ENCODE data around the gene NUDC.
"Not testable (repeated sequence)": the region's sequence is repeated elsewhere in the genome, so short reads cannot be mapped to it uniquely, and the experiment has no call there.

NUDC gene

DNA sequence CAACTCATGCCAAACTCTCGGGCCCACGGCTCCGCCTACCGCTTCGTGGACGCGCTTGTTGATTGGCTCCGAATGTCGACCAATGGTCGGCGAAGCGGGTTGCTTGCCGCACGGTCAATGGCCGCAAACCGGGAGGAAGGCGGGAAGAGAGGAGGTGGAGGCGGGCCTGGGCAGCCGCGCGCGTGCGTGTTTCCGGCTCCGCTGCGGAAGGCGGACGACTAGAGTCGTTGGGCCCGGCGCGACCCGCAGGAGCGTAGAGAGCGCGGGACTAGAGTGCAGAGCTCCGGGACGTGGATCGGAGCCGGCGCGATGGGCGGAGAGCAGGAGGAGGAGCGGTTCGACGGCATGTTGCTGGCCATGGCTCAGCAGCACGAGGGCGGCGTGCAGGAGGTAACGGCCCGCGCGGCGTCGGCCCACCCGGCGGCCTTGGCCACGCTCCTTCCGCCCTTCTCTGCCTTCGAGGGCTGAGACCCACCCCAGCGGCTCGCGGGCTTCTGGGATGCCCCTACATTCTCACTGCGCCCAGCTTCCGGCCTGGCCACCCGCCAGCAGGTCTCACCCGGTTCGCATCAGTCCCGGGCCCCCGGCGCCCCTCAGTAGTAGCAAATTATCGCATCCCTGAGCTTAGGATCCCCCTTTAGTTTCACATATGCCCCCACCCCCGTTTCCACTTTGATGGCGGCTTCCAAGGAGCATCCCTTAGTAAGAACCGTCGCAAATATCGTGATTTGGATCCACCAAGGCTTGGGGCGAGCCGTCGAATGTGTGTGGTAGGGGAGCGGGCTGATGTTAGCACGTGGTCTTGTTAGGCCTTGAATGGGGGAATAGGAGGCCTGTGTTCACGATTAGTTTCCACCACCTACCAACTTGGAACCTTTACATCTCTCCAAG, at the start of gene NUDC:
TSS of gene NUDC (plus strand) at position 204 of the 891 bp plus-strand sequence. CDS start at position 310, 106 bp downstream.
- peak; percentile 97 for DNase-seq (ENCODE audit: low spot score)

DNA sequence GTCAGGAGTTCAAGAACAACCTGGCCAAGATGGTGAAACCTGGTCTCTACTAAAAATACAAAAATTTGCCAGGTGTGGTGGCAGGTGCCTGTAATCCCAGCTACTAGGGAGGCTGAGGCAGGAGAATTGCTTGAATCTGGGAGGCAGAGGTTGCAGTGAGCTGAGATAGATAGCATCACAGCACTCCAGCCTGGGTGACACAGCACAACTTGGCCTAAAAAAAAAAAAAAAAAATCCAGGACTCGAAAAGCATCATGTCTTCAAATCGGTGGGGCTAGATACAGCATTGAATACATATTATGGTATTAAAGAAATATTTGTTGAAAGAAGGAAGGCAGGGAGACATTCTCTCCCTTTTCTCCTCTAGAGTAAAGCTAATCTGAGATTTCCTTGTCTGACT, 48.4 kb upstream of the NUDC start:
- not testable (repeated sequence) for DNase-seq (ENCODE audit: low spot score)

- no peak for DNase-seq (ENCODE audit: low spot score)
These were observed 46.6 kb upstream of the NUDC start for GRCh38 chr1:26874896-26875295.

DNA sequence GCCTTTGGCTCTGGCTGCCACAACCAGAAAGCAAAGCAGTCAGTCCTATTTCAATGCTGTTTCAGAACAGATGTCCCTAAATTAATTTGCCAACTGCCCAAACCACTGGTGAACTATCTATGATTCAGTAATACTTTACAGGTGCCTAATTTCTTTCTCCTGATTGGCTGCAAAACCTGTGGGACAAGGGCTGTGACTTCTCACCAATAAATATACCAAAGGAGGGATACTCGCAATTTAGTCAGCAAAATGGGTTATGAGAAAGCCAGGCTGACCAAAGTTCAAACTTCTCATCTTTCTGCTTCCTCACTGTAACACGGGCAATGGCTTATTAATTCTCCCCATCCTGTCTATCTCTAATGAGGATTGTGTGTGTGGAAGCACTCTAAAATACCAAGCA, 44.2 kb upstream of the NUDC start:
- DNase-seq (ENCODE audit: low spot score): no peak

- DNase-seq (ENCODE audit: low spot score): no peak
These were observed 41.8 kb upstream of the NUDC start for GRCh38 chr1:26879793-26880192.

GRCh38 chr1:26881611-26882010, 39.9 kb upstream of the NUDC start:
- DNase-seq (ENCODE audit: low spot score): not testable (repeated sequence)

- no peak for DNase-seq (ENCODE audit: low spot score)
These were observed 38.7 kb upstream of the NUDC start for GRCh38 chr1:26882696-26883463.

DNA sequence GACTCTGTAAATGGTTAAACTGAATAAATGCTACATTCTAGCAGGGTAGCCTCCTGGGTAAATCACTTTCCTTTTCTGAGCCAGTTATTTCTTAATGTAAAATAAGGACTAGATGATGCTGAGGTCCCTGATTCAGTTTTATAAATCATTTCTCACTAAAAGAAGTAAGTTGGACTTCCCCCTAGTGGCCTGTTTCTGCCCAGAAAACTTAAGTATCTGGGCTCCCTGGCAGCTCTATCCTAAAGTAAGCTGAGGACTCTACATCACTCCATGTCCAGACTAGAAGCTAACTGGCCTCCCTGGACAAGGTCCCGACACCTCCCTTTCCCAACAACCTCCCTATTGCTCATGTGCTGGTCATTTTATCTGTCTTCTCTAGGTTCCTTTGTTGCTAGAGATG, 34.4 kb upstream of the NUDC start:
- DNase-seq (ENCODE audit: low spot score): peak; percentile 42

DNA sequence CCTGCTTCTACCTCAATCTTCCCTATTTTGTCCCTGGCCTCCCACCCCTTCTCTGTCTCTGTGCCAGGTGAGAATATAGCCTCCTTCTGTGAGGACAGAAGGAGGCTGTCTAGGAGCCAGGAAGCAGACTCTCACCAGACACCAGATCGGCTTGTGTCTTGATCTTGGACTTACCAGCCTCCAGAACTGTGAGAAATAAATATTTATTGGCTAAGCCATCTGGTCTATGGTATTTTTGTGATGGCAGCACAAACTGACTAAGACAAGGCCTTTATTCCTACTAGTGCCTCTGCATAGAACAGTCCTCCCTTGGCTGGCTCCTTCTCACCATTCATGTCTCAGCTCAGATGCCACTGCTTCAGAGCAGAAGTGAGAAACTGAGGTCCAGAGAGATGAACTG, 33.3 kb upstream of the NUDC start:
- DNase-seq (ENCODE audit: low spot score): no peak

DNA sequence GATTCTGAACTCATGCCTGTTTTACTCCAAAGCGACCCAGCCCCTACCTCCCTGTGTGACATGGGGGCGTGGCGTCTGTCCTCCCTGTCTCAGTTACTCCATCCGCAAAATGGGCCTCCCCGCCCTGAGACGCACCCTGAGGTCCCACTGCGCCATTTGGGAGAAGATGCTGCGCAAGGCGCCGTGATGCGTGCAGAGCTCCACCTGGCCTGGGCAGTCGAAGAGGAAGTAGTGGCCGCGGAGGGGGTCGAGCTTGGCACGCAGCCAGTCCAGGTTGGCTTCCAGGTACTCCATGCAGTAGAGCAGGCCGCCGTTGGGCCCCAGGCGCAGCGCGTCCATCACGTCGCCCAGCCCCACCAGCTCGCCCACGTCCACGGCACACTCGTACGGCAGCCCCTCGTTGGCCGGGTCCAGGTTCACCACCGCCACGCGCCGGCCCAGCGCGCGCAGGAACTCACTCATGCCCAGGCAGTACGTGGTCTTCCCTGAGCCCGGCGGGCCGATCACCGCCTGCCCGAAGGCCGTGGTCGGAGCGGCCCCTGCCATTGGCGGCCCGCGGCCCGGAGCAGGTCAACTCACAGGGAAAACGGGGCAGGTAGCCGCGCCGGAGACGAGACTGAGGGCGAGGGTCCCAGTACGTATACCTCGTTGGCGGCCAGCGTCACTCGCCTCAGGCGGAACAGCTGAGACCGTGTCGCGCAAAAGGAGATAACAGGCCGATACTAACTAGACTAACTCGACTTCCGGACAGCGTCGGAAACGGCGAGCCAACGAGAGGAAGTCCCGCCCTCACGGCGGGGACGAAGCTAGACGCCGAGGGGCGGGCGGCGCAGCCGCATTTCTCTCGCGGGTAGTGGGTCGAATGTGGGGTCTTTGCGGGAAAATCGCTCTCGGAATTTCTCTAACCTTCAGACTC, 31.7 kb upstream of the NUDC start, which contains the start of gene GPN2:
TSS of gene GPN2 (minus strand) at position 733 of the 916 bp plus-strand sequence. CDS start at position 546, 187 bp downstream.
- DNase-seq (ENCODE audit: low spot score): peak; percentile 89

DNA sequence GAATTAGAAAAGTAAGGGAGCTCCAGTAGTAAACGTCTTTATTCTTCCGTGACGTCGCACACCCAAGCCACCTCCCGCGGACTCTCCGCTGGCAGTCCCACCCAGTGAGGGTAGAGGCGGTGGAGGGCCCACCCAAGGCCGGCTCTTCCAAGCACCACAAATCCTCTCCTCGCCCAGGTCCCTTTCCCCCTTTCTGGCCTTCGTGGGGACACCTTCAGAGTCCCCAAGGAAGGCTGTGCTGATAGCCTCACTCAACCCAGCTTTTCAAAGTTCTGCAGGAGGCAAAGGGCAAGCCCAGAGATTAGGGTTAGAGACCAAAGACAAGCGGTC, 31.1 kb upstream of the NUDC start:
- DNase-seq (ENCODE audit: low spot score): no peak

DNA sequence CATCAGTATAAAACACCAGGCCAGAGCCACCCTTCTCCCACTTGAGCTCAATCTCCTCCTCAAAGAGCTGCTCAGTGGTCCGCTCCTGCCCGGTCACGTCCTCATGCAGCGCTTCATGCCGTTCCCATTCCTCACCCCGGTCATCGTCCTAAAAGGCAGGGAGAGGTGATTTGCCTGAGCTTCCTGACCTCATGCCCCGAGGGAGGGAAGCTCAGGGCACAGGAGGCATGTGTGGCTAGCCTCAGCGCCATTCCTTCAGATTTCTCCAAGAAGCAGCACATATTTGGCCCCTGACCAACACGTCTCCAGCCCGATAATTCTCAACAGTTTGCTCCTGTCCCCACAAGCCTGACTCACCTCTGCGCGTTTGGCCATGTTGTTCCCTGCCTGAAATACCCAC, 27.3 kb upstream of the NUDC start:
- no peak for DNase-seq (ENCODE audit: low spot score)

GRCh38 chr1:26897351-26897750, 24.2 kb upstream of the NUDC start:
- DNase-seq (ENCODE audit: low spot score): no peak

DNA sequence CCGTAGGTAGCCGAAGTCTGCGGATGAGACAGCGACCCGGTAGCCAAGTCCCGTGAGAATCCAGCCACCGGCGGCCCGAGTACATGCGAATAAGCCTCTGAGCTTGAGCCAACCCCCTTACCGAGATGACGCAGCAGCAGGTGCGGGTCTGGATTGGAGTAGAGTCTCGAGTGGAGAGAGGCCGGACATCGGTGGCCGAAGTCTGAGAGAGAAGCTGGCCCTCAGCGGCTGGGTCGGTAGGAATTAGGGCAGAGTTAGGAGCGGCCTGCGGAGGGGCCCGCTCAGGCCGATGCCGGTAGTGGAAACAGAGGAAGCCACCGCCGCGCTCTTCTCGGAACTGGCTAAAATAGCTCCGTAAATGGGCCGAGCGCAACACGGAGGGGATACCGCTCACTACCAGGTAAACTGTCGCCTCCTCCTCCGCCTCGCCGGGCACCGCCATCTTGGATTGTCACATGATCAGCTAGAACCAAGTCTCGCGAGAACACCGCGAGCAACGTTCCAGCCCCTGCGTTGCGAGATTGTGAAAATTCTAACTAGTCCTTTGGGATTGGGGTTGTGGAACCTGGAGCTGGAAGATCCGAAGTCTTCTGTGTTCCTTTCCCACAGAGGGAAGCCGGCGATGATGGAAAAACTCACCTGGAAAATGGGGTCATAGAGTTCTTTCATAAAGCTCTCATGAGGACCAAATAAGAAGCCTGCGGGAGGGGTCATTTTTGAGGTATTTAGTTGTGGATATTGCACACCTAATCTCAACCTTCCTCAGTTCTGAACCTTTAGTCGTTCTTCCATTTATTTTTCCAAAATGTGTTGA, 21.3 kb upstream of the NUDC start, which contains the start of gene GPATCH3:
TSS of gene GPATCH3 (minus strand) at position 467 of the 814 bp plus-strand sequence. CDS start at position 442, 25 bp downstream.
- DNase-seq (ENCODE audit: low spot score): peak; percentile 90

GRCh38 chr1:26900815-26901511, 20.6 kb upstream of the NUDC start:
- DNase-seq (ENCODE audit: low spot score): no peak

- DNase-seq (ENCODE audit: low spot score): peak; percentile 87
These were observed 14.2 kb upstream of the NUDC start for GRCh38 chr1:26907071-26907917.

GRCh38 chr1:26909951-26910342, 11.6 kb upstream of the NUDC start:
- DNase-seq (ENCODE audit: low spot score): no peak

DNA sequence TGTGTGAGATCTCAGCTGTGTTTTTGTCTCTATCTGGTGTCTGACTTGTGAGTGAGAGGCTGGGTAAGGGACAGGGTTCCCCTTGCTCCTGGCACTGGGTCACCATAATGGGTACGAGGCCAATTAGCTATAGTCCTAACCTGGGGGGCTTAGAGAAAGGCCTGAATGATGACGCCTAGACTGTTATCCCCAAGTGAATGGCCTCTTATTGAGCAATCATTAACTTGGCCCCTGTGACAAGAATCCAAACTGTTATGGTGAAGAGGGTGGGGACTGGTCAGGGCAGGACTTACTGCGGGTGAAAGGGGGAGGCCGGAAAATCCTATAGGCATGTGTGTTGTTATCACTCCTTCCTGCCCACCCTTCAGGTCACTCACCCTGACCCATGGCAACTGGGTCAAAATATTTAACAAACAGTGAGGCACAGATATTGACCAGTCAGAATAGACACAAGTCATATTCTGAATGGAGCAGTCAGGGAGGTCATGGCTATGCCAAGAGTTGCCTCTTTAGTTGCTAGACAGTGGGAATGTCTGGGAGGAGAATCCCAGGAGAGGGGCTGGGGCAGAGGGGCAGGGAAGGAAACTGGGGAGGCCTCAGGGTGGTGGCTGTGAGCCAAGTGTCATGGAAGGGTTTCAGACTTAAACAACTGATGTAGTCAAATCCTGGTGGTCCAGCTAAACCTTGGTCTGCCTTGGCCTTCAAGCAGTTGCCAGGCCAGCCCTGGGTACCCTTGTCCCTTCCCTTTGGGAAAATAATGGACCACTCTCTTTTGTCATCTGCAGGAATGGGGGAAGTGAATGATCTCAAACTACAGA, 11.0 kb upstream of the NUDC start:
- no peak for DNase-seq (ENCODE audit: low spot score)
